ENCODE measurements around the gene FCMR. TPM values are rescaled to one million over a fixed set of nuclear protein-coding genes. Genes with fewer than 3 reads are reported as not detected.

Gene FCMR
- total and polyA plus RNA-seq, 2 donors (not counting 1 experiment from before 2014, with no cell fraction given), result 711 to 931 TPM

- peak overlapping the region; percentile 19 for H2AFZ ChIP-seq (ENCODE audit: insufficient read depth, low read depth, low read length, poor library complexity, severe bottlenecking)
- H3K27ac ChIP-seq (ENCODE audit: low read length in 2 of 2), result no peak overlapping the region
- POLR2A ChIA-PET, result no interaction called here
Observed at GRCh38 chr1:206954459-206955342, 33.0 kb upstream of the FCMR start.

More at GRCh38 chr1:206954459-206955342, 33.0 kb upstream of the FCMR start:
- Histone ChIP-seq H3K9ac (ENCODE audit: low read length) (no peak overlapping the region), H3K79me2 (ENCODE audit: control insufficient read depth, insufficient read depth, low read length) (no peaks in the 10 kb centered on the region), H3K4me2 (replicated peaks; ENCODE audit: low read depth, low read length, poor library complexity, severe bottlenecking) (no peak overlapping the region), H4K20me1 (ENCODE audit: control insufficient read depth, insufficient read depth, low read length, poor library complexity, severe bottlenecking) (no peaks in the 10 kb centered on the region), H3K4me3 (ENCODE audit: control extremely low read depth in 1 of 5, extremely low read depth in 1 of 5, insufficient read depth in 1 of 5, low read depth in 2 of 5, low read length in 4 of 5) (no peak overlapping the region), H3K27me3 (replicated peaks in 1 of 4; ENCODE audit: control extremely low read depth in 1 of 4, control insufficient read depth in 3 of 4, insufficient read depth in 4 of 4, low read length in 3 of 4) (no peaks in the 10 kb centered on the region), H3K4me1 (ENCODE audit: control insufficient read depth in 2 of 2, insufficient read depth in 2 of 2, low read length in 2 of 2) (peaks cover 7 to 11% of the 10 kb centered on the region in 2 donors), H3K9me3 (ENCODE audit: control extremely low read depth in 1 of 3, control insufficient read depth in 2 of 3, insufficient read depth in 1 of 3, low read length in 2 of 3) (peaks cover 0 to 5% (median 1%) of the 10 kb centered on the region in 3 donors), H3K36me3 (replicated peaks in 1 of 2; ENCODE audit: control extremely low read depth in 1 of 2, control insufficient read depth in 1 of 2, extremely low read depth in 1 of 2, insufficient read depth in 2 of 2, low read length in 1 of 2) (no peaks in the 10 kb centered on the region)
- Mint-ChIP-seq H3K4me3 (no peak overlapping the region), H3K4me1 (peaks cover 26% of the 10 kb centered on the region), H3K27ac (no peak overlapping the region), H3K9me3 (ENCODE audit: insufficient read depth) (no peaks in the 10 kb centered on the region), H3K27me3 (peaks cover 3% of the 10 kb centered on the region)
- intact Hi-C loops (cut with micrococcal nuclease), result no loop called here
- TF ChIP-seq, protein P1, sequence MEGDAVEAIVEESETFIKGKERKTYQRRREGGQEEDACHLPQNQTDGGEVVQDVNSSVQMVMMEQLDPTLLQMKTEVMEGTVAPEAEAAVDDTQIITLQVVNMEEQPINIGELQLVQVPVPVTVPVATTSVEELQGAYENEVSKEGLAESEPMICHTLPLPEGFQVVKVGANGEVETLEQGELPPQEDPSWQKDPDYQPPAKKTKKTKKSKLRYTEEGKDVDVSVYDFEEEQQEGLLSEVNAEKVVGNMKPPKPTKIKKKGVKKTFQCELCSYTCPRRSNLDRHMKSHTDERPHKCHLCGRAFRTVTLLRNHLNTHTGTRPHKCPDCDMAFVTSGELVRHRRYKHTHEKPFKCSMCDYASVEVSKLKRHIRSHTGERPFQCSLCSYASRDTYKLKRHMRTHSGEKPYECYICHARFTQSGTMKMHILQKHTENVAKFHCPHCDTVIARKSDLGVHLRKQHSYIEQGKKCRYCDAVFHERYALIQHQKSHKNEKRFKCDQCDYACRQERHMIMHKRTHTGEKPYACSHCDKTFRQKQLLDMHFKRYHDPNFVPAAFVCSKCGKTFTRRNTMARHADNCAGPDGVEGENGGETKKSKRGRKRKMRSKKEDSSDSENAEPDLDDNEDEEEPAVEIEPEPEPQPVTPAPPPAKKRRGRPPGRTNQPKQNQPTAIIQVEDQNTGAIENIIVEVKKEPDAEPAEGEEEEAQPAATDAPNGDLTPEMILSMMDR (IDR thresholded peaks at IDR 0.05), result no peak
- TF ChIP-seq EZH2 (IDR thresholded peaks at IDR 0.05; ENCODE audit: borderline replicate concordance, insufficient read depth, low read depth, low read length, poor library complexity, severe bottlenecking), result no peak
- 91% methylated on average over 5 of the region's 10 CpGs for WGBS (ENCODE audit: insufficient coverage)
- CTCF ChIA-PET, result interaction anchor here (0.6 to 1.9 kb wide), 9 partner anchors 10 to 553 kb away, joined by 3 to 11 read pairs (median 3); no protein-coding TSS in a partner anchor
- ATAC-seq (ENCODE audit: low read depth) (no peak), DNase-seq (no peak)

Data from B cell (primary cell).